Urinary bladder (tissue), 4 donors: ENCODE measurements around the gene CHTF18. TPM values are rescaled to one million over a fixed set of nuclear protein-coding genes. Genes with fewer than 3 reads are reported as not detected.
"Not testable (repeated sequence)": the region's sequence is repeated elsewhere in the genome, so short reads cannot be mapped to it uniquely, and the experiment has no call there.

Experiments
- DNase-seq: peaks from one replicate; pipeline ENCODE4 v3.0.0-alpha.2; 2015; ENCODE audit errors: extremely low spot score
- H3K27ac ChIP-seq: one replicate; pipeline ENCODE4 v1.5.1; 2013; ENCODE audit warnings: low read depth, mild to moderate bottlenecking, moderate library complexity
- H3K36me3 ChIP-seq: one replicate; pipeline ENCODE4 v1.6.1; 2013; ENCODE audit warnings: mild to moderate bottlenecking, moderate library complexity; ENCODE audit not compliant: insufficient read depth
- H3K4me1 ChIP-seq: one replicate; pipeline ENCODE4 v1.6.1; 2013; ENCODE audit warnings: mild to moderate bottlenecking, moderate library complexity; ENCODE audit not compliant: insufficient read depth
- H3K4me3 ChIP-seq: one replicate; pipeline ENCODE4 v1.5.1; 2013; ENCODE audit warnings: low read depth, low read length
- WGBS: extraction: QIAGEN DNeasy Blood & Tissue Kit; methylation state at CpG from one replicate; pipeline ENCODE4 v1.1.7; 2013; 5-methylcytosine and 5-hydroxymethylcytosine counted together
- polyA plus RNA-seq: library from polyadenylated mRNA; stranded (reverse); fragments of 200-250 nt; gene quantifications from one replicate; pipeline ENCODE4 v1.2.3, GENCODE V29; 2013
- total RNA-seq: library from RNA; depleted of rRNA; stranded (reverse); fragments of >200 nt; gene quantifications from one replicate; pipeline ENCODE4 v1.2.3, GENCODE V29; 2014
- donor health status: healthy with polysubstance abuse.
- donor health status: healthy.

CHTF18 gene
- total and polyA plus RNA-seq, 2 donors, result 8.6 to 16.7 TPM

DNA sequence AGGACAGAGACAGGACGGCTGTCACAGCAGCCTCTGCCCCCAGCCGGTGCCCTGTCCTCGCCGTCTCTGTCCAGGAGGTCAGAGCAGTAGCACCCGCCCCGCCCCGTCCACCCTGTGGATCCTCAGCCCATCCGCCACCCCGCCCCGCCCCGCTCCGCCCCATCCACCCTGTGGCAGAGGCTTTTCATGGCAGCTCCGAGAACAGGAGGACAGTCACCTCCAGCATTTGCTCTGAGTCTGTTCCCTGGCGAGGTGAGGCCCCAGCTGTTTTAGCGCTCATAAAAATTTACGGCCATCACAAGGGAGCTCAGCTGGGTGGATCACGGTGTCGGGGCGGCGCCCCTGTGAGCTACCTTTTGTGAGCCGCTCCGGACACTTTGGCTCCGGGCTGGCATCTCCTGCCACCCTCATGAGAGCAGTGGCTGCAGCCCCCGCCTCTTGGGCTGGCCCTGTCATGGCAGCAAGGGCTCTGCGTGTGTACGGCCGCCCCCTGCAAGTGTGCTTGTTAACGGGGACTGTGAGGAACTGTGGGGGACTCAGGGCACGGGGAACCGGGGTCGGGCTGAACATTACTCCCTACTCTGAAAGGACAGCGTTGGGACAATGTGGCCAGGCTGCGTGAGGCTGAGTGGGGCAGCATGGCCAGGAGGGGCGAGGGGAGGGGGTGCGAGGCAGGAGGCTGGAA, 44.4 kb downstream of the CHTF18 start:
- 47% methylated on average over 35 of the region's 35 CpGs for WGBS
- DNase-seq, result no peak
- H3K4me1 ChIP-seq, result no peaks in the 10 kb centered on the region
- no peaks in the 10 kb centered on the region for H3K36me3 ChIP-seq
- no peak overlapping the region for H3K4me3 ChIP-seq
- no peak overlapping the region for H3K27ac ChIP-seq

GRCh38 chr16:833411-833810, 45.0 kb downstream of the CHTF18 start:
- no peak for DNase-seq
- no peak overlapping the region for H3K27ac ChIP-seq
- 87% methylated on average over 14 of the region's 14 CpGs for WGBS
- no peaks in the 10 kb centered on the region for H3K36me3 ChIP-seq
- no peak overlapping the region for H3K4me3 ChIP-seq
- no peaks in the 10 kb centered on the region for H3K4me1 ChIP-seq

GRCh38 chr16:835373-835772, 47.0 kb downstream of the CHTF18 start:
- 90% methylated on average over 10 of the region's 10 CpGs for WGBS

DNA sequence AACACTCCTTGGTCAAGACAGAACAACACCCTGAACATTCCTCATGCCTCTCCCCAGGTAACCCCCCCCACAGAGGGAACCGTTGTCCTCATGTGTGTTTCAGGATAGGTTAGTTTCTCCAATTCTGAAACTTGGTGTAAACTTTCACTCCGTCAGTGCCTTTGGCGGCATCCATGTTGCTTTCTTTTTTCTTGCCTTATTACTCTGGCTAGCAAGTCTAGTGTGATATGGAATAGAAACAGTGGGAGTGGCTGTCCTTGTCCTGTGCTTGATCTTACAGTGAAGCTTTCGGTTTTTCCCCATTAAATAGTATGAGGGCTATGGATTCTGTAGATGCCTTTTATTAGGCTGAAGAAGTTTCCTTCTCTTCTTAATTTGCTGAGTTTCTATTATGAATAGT, 47.8 kb downstream of the CHTF18 start:
- Histone ChIP-seq H3K4me1 (no peaks in the 10 kb centered on the region), H3K4me3 (no peak overlapping the region), H3K36me3 (no peaks in the 10 kb centered on the region), H3K27ac (no peak overlapping the region)
- WGBS, result 94% methylated on average over 4 of the region's 4 CpGs
- no peak for DNase-seq

More at GRCh38 chr16:835373-835772, 47.0 kb downstream of the CHTF18 start:
- H3K4me1 ChIP-seq, result no peaks in the 10 kb centered on the region
- no peak overlapping the region for H3K27ac ChIP-seq
- DNase-seq, result no peak
- no peak overlapping the region for H3K4me3 ChIP-seq
- H3K36me3 ChIP-seq, result no peaks in the 10 kb centered on the region

DNA sequence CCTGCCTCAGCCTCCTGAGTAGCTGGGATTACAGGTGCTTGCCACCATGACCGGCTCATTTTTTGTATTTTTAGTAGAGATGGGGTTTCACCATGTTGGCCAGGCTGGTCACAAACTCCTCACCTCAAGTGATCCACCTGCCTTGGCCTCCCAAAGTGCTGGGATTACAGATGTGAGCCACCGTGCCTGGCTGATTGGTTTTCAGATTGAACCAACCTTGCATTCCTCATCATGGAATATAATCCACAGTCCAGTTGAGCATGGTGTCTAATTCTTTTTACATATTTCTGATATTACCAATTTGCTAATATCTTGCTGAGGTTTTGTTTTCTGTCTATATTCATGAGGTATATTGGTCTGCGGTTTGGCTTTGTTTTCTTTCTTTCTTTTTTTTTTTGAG, 48.4 kb downstream of the CHTF18 start:
- not testable (repeated sequence) for DNase-seq, H3K27ac ChIP-seq, H3K4me3 ChIP-seq, H3K4me1 ChIP-seq, H3K36me3 ChIP-seq
- 96% methylated on average over 3 of the region's 3 CpGs for WGBS

DNA sequence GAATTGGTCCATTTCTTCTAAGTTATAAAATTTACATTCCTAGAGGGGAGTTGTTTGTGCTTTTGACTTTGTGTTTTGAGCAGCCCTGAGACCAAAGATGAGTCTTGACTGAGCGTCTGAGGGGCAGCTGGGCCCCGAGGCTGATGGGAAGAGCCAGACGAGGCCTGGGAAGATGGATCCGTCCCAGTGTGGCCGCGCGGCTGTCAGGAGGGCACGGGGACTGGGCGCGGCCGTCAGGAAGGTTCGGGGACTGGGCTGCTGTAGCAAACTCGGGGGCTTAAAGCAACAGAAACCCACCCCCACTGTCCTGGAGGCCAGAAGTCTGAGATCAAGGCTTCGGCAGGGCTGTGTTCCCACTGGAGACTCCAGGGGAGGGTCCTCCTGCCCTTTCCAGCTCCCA, 50.3 kb downstream of the CHTF18 start:
- no peaks in the 10 kb centered on the region for H3K36me3 ChIP-seq

DNA sequence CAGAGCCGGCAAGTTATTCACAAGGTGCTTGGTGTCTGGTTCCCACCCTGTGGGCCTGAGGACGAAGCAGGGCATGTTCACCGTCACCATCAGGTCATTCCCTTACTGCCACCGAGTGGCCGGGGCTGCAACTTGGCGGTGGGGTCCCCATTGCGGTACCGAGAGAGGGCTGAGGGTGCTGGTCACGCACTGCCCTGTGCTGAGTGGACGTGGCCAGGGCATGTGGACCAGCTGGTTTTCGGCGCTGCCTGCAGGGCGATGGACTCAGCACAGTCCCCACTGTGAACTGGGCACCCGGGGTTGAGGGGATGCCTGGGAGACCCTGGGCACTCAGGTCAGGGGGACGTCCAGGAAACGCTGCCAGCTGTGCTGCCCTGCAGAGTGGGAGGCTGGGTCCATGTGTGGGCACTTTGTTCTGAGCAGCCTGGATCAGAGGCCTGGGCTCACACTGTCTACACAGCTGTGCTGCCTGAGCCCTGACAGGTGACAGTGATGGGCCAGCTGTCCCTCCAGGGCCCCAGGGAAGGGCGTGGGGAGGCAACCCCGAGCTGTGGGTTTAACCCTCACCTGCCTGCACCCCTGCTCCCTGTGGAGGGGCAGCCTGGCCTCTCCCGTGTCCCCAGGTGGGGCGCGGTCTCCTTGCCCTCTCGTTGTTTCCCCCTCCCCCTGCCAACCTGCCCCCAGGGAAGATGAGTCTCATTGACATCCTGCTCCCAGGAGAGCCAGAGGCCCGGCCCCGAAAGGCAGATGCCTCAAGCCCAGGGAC, 51.4 kb downstream of the CHTF18 start:
- DNase-seq, result no peak
- WGBS, result 65% methylated on average over 24 of the region's 24 CpGs
- no peaks in the 10 kb centered on the region for H3K36me3 ChIP-seq
- no peak overlapping the region for H3K27ac ChIP-seq
- H3K4me1 ChIP-seq, result no peaks in the 10 kb centered on the region
- no peak overlapping the region for H3K4me3 ChIP-seq

More for the DNA sequence above, 50.3 kb downstream of the CHTF18 start:
- Histone ChIP-seq H3K4me3 (no peak overlapping the region), H3K27ac (no peak overlapping the region), H3K4me1 (no peaks in the 10 kb centered on the region)
- 77% methylated on average over 14 of the region's 14 CpGs for WGBS
- no peak for DNase-seq

DNA sequence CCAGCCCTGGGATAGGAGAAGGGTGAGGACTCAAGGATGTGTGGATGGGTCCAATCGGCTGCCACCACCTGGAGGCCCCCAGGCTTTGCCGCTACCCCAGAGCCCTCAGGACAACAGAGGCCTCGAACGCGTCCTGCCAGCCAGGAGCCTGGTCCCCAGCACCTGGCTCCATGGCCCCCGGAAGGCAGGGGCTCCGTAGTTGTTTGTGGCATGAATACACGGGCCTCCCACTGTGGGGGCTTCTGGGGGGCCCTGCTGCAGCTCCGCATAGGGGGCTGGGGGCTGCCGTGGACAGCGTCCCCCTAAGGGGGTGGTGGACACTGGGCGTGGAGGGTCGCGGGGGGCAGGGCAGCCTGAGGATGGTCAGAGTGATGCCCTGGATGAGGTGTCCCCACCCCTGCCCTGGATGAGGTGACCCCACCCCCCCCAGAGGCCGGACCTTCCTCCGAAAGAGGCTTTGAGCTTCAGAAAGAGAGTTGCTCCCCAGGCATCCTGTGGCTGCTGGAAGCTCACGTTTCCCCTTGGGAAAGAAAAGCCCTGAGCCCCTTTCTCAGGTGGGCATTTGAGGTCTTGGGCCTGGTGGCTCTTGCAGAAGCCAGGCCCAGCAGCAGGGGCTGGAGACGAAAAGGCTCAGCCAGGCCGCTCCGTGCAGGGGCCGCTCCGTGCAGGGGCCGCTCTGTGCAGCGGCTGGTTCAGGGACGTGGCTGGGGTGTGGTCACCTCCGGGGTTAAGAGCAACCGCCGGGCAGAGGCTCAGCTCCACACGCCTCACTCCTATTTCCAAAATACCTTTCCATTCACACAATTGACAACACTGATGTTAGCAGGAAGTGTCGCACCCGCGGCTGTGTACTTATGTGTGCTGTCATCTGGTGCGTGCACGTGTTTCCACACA, 52.4 kb downstream of the CHTF18 start:
- Histone ChIP-seq H3K27ac (no peak overlapping the region), H3K4me1 (no peaks in the 10 kb centered on the region), H3K4me3 (no peak overlapping the region), H3K36me3 (no peaks in the 10 kb centered on the region)
- no peak for DNase-seq
- 78% methylated on average over 34 of the region's 34 CpGs for WGBS

- H3K27ac ChIP-seq, result no peak overlapping the region
- DNase-seq, result no peak
- WGBS, result 86% methylated on average over 27 of the region's 27 CpGs
- H3K4me1 ChIP-seq, result no peaks in the 10 kb centered on the region
- H3K4me3 ChIP-seq, result no peak overlapping the region
- no peaks in the 10 kb centered on the region for H3K36me3 ChIP-seq
Measured at GRCh38 chr16:841455-842060, 53.1 kb downstream of the CHTF18 start.

DNA sequence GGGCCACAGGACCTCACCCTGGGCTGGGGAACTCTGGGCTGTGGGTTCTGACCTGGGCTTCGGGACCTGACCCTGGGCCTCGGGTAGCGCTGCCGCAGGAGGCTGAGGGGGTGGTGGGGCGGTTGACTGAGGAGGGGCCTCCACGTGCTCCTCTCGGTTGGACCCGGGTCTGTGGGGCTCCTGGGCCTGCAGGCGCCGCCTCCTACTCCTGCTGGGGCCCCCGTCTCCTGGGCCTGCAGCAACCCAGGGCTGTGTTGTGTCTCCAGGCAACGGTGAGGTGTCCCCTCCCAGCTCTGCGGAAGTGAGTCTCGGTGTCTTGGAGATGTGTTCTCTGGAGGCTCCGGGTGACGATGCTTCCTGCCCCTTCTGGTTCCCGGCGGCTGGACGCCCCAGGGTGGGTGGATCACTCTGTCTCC, 53.6 kb downstream of the CHTF18 start:
- Histone ChIP-seq H3K27ac (no peak overlapping the region), H3K4me1 (no peaks in the 10 kb centered on the region), H3K4me3 (no peak overlapping the region), H3K36me3 (no peaks in the 10 kb centered on the region)
- 33% methylated on average over 19 of the region's 19 CpGs for WGBS
- peak; percentile 8 for DNase-seq

GRCh38 chr16:842711-843560, 54.5 kb downstream of the CHTF18 start:
- 83% methylated on average over 33 of the region's 33 CpGs for WGBS
- H3K36me3 ChIP-seq, result no peaks in the 10 kb centered on the region
- no peaks in the 10 kb centered on the region for H3K4me1 ChIP-seq
- no peak overlapping the region for H3K4me3 ChIP-seq
- H3K27ac ChIP-seq, result no peak overlapping the region
- DNase-seq, result no peak

GRCh38 chr16:843771-844170, 55.4 kb downstream of the CHTF18 start:
- Histone ChIP-seq H3K4me3 (no peak overlapping the region), H3K4me1 (no peaks in the 10 kb centered on the region), H3K27ac (no peak overlapping the region), H3K36me3 (no peaks in the 10 kb centered on the region)
- DNase-seq, result no peak
- 89% methylated on average over 20 of the region's 20 CpGs for WGBS
